Measurements from ENCODE around the gene TAP1.
A peak's percentile ranks its signal among the peaks of the same experiment; 100 is the strongest.

The TAP1 gene

GRCh38 chr6:32829495-32829894, 24.0 kb downstream of the TAP1 start:
- DNase-seq (ENCODE audit: extremely low read depth, low read depth), result no peak
- no peak for TF ChIP-seq CTCF (IDR thresholded peaks at IDR 0.05; ENCODE audit: low read depth, low read length)

- no peak for TF ChIP-seq CTCF (IDR thresholded peaks at IDR 0.05; ENCODE audit: low read depth, low read length)
- no peak for DNase-seq (ENCODE audit: extremely low read depth, low read depth)
Measured at GRCh38 chr6:32827025-32827424, 26.5 kb downstream of the TAP1 start.

GRCh38 chr6:32825966-32826365, 27.5 kb downstream of the TAP1 start:
- peak; percentile 44 for DNase-seq (ENCODE audit: extremely low read depth, low read depth)
- peak; percentile 45 for TF ChIP-seq CTCF (IDR thresholded peaks at IDR 0.05; ENCODE audit: low read depth, low read length)

- no peak for TF ChIP-seq CTCF (IDR thresholded peaks at IDR 0.05; ENCODE audit: low read depth, low read length)
- no peak for DNase-seq (ENCODE audit: extremely low read depth, low read depth)
Measured at GRCh38 chr6:32819729-32820128, 33.8 kb downstream of the TAP1 start.

- DNase-seq (ENCODE audit: extremely low read depth, low read depth), result no peak
- no peak for TF ChIP-seq CTCF (IDR thresholded peaks at IDR 0.05; ENCODE audit: low read depth, low read length)
Measured at GRCh38 chr6:32818867-32819266, 34.6 kb downstream of the TAP1 start.

- TF ChIP-seq CTCF (IDR thresholded peaks at IDR 0.05; ENCODE audit: low read depth, low read length), result no peak
- no peak for DNase-seq (ENCODE audit: extremely low read depth, low read depth)
Measured at GRCh38 chr6:32816746-32817204, 36.7 kb downstream of the TAP1 start, which contains the start of gene HLA-DOB. Gene HLA-DOB (minus strand): TSS chr6:32817002. CDS start chr6:32816951, 51 bp downstream.

- no peak for DNase-seq (ENCODE audit: extremely low read depth, low read depth)
- no peak for TF ChIP-seq CTCF (IDR thresholded peaks at IDR 0.05; ENCODE audit: low read depth, low read length)
Measured at GRCh38 chr6:32815996-32816395, 37.5 kb downstream of the TAP1 start.

Measured in AG09319 (cell line).